Ishikawa (cell line): ENCODE measurements around the gene PEPD.

Experiments used
- CEBPB ChIP-seq: IDR thresholded peaks from 2 replicates; pipeline ENCODE4 v1.6.1; 2012
- CREB1 ChIP-seq: IDR thresholded peaks from 2 replicates; pipeline ENCODE4 v1.6.1; 2012; ENCODE audit warnings: low read depth
- EGR1 ChIP-seq: IDR thresholded peaks from 2 replicates; pipeline ENCODE4 v1.6.1; 2012
- EP300 ChIP-seq: IDR thresholded peaks from 2 replicates; pipeline ENCODE4 v1.6.1; 2012; ENCODE audit warnings: borderline replicate concordance
- FOXM1 ChIP-seq: IDR thresholded peaks from 2 replicates; pipeline ENCODE4 v1.6.1; 2012; ENCODE audit warnings: low read depth, borderline replicate concordance
- NFIC ChIP-seq: IDR thresholded peaks from 2 replicates; pipeline ENCODE4 v1.6.1; 2012
- RAD21 ChIP-seq: IDR thresholded peaks from 2 replicates; pipeline ENCODE4 v1.6.1; 2012; ENCODE audit warnings: low read depth
- TAF1 ChIP-seq: IDR thresholded peaks from 2 replicates; pipeline ENCODE4 v1.6.1; 2012; ENCODE audit warnings: low read depth, mild to moderate bottlenecking
- TCF12 ChIP-seq: IDR thresholded peaks from 2 replicates; pipeline ENCODE4 v1.6.1; 2012; ENCODE audit warnings: low read depth
- TEAD4 ChIP-seq: IDR thresholded peaks from 2 replicates; pipeline ENCODE4 v1.6.1; 2012
- YY1 ChIP-seq: IDR thresholded peaks from 2 replicates; pipeline ENCODE4 v1.6.1; 2012; ENCODE audit warnings: low read depth
- ZBTB7A ChIP-seq: IDR thresholded peaks from 2 replicates; pipeline ENCODE4 v1.6.1; 2012; ENCODE audit warnings: low read depth
- TF ChIP-seq, protein P1 (sequence below): IDR thresholded peaks from 2 replicates; pipeline ENCODE4 v1.6.1; 2012
- TF ChIP-seq, protein P2 (sequence below): IDR thresholded peaks from 2 replicates; pipeline ENCODE4 v1.6.1; 2012
- TF ChIP-seq, protein P3 (sequence below): IDR thresholded peaks from 2 replicates; pipeline ENCODE4 v1.6.1; 2012; ENCODE audit warnings: low read depth, mild to moderate bottlenecking

The PEPD gene

DNA sequence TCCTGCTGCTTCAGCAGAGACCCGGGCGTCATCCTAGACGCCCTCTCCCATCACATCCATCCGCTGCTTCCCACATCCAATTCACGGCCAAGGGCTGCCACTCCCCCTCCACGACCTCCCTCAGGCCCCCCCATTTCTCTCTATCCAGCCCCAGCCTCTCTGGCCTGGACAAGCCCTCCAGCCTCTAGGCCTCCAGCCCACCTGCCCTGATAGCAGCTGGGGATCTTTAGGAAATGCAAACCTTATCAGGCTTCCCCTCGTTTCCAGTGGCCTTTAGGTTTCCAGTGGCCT is 51.6 kb downstream of the PEPD start:
- TF ChIP-seq, protein P1, sequence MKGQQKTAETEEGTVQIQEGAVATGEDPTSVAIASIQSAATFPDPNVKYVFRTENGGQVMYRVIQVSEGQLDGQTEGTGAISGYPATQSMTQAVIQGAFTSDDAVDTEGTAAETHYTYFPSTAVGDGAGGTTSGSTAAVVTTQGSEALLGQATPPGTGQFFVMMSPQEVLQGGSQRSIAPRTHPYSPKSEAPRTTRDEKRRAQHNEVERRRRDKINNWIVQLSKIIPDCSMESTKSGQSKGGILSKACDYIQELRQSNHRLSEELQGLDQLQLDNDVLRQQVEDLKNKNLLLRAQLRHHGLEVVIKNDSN, result no peak

DNA sequence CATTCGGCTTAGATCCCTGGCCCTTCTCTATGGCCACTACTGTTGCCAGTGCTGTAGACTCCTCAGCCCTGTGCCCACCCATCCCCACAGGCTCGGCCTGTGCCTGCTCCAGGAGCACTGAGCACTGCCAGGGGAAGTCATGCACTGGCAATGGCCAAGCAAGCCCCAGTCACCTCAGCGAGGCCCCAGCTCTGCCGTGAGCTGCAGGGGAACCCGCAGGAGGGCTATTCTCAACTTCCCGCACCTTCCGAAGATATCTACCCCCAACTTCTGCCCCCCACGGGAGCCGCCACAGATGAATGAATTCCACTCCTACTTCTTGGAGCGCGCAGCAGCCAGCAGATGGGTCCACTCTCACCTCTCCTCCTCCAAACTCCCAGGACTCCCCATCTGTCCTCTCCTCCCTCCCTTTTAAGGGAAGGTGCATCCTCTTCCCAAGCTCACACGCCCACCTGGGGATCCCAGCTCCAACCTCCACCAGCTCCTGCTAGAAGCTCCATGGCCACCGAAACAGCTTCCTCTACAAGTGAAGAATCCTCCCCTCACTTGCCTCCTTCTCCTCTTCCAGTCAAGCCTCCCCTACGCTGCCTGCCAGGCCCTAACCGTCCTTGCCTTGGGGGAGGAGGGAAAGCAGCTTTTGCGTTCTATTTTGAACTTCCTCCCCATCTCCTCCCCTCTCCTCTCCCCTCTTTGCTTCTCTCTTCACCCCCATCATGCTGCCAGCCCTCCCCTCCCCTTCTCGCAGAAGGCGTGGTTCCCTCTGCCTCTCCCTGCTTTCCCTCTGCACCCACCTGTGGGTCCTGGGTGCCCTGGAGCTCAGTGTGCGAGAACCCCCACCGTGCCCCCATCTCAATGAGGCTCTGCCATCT is 52.2 kb downstream of the PEPD start:
- TF ChIP-seq, protein P2, sequence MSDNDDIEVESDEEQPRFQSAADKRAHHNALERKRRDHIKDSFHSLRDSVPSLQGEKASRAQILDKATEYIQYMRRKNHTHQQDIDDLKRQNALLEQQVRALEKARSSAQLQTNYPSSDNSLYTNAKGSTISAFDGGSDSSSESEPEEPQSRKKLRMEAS, result no peak
- TF ChIP-seq, protein P3, sequence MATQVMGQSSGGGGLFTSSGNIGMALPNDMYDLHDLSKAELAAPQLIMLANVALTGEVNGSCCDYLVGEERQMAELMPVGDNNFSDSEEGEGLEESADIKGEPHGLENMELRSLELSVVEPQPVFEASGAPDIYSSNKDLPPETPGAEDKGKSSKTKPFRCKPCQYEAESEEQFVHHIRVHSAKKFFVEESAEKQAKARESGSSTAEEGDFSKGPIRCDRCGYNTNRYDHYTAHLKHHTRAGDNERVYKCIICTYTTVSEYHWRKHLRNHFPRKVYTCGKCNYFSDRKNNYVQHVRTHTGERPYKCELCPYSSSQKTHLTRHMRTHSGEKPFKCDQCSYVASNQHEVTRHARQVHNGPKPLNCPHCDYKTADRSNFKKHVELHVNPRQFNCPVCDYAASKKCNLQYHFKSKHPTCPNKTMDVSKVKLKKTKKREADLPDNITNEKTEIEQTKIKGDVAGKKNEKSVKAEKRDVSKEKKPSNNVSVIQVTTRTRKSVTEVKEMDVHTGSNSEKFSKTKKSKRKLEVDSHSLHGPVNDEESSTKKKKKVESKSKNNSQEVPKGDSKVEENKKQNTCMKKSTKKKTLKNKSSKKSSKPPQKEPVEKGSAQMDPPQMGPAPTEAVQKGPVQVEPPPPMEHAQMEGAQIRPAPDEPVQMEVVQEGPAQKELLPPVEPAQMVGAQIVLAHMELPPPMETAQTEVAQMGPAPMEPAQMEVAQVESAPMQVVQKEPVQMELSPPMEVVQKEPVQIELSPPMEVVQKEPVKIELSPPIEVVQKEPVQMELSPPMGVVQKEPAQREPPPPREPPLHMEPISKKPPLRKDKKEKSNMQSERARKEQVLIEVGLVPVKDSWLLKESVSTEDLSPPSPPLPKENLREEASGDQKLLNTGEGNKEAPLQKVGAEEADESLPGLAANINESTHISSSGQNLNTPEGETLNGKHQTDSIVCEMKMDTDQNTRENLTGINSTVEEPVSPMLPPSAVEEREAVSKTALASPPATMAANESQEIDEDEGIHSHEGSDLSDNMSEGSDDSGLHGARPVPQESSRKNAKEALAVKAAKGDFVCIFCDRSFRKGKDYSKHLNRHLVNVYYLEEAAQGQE, result no peak

DNA sequence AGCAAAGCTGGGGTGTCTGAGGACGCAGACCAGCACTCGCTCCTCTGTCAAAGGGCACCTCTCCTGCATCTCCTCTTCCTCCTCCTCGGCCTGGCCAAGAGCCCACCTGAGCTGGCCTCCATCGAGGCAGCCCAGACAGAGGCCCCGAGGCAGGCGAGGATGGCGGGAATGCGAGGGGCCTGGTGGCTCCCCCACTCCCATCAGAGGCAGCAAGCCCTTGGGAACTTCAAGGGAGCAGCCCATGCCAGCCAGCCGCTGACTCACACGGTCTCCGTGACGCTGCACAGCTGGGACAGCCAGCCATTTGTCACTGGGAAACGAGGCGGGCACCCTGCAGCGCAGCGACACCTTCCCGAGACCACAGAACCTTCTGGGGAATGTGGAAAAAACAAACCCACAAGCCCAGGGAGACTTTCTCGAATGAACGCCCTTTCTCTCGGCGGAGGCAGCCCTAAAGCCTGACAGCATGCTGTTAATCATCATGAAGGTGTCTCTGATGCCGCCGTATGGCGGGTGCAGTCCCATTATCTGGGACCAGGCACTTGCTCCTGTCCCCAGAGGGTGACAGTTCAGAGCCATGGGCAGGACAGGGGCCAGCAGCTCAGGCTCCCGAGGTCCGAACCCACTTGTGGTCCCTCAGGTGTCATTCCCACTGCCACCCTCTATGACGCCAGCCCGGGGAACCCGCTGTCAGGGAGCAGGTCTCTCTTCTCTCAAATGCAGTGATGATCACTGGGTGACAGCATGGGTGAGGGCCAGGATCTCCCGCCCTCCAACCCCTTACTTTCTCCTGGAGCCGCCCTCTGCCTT is 53.0 kb downstream of the PEPD start:
- TF ChIP-seq TAF1, result no peak
- TF ChIP-seq EP300, result no peak
- no peak for TF ChIP-seq FOXM1
- TF ChIP-seq NFIC, result no peak
- no peak for TF ChIP-seq ZBTB7A

DNA sequence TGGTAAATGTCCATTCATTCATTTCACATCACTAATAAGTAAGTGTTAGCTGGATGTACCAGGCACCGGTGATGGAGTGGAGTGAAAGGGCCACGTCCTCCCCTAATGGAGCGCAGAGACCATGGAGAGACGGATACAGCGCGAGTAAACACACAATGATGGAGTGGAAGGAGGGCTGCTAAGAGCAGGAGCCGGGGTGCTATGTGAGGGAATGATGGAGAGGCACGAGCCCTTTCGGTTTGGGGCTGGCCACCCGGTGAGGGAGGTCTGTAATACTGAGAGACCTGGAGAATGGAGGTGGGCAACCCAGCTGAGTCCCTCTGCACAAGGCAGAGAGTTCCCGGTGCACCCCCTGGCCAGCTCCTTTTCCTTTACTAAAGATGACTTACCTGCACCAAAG is 53.7 kb downstream of the PEPD start:
- TF ChIP-seq ZBTB7A (no peak), YY1 (no peak), CREB1 (no peak), TAF1 (no peak), EGR1 (no peak), TCF12 (no peak), FOXM1 (no peak), NFIC (no peak), RAD21 (no peak), EP300 (no peak), TEAD4 (no peak), CEBPB (no peak)
- TF ChIP-seq, protein P1, result no peak
- TF ChIP-seq, protein P3, result no peak
- TF ChIP-seq, protein P2, result no peak

DNA sequence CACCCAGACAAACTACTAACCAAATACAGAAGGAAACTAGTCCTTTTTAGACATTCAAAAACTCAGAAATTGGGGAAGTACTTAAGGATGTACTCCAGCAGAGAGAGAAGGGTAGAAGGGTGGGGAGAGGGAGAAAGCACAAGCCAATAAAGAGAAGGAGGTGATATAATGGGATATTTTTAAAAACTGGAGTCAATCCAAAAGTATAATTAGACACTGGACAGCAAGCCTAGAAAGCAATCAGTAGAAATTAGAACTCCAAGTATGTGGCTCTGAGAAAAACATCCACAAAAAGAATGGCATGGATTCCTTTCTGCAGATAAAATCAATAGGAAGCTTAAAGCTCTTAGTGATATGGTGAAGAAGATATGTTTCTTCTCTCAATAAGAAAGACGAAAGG is 55.8 kb downstream of the PEPD start:
- no peak for TF ChIP-seq RAD21
- TF ChIP-seq, protein P1, result no peak
- TF ChIP-seq, protein P2, result no peak
- no peak for TF ChIP-seq CEBPB
- TF ChIP-seq EGR1, result no peak
- no peak for TF ChIP-seq EP300
- TF ChIP-seq, protein P3, result no peak
- no peak for TF ChIP-seq YY1
- TF ChIP-seq TCF12, result no peak
- TF ChIP-seq TAF1, result no peak
- TF ChIP-seq NFIC, result no peak
- no peak for TF ChIP-seq FOXM1
- no peak for TF ChIP-seq ZBTB7A
- no peak for TF ChIP-seq TEAD4
